HUES64 (cell line): ENCODE results near the gene RASGEF1B.

Source experiments
- H3K27ac ChIP-seq: 2 replicates; pipeline ENCODE4 v1.7.0; 2013; ENCODE audit warnings: low read depth, low read length, inconsistent platforms
- H3K27me3 ChIP-seq: 2 replicates; pipeline ENCODE4 v1.6.1; 2013; ENCODE audit warnings: mild to moderate bottlenecking, low read length; ENCODE audit not compliant: insufficient read depth
- H3K36me3 ChIP-seq: 2 replicates; pipeline ENCODE4 v1.6.1; 2013; ENCODE audit warnings: mild to moderate bottlenecking, low read length; ENCODE audit not compliant: insufficient read depth
- H3K4me1 ChIP-seq: 2 replicates; pipeline ENCODE4 v1.6.1; 2013; ENCODE audit warnings: mild to moderate bottlenecking, low read length, moderate library complexity; ENCODE audit not compliant: insufficient read depth
- H3K4me3 ChIP-seq: 2 replicates; pipeline ENCODE4 v1.5.1; 2013; ENCODE audit warnings: mild to moderate bottlenecking, low read length, moderate library complexity
- H3K9ac ChIP-seq: 2 replicates; pipeline ENCODE4 v1.6.1; 2013; ENCODE audit warnings: mild to moderate bottlenecking, low read depth, low read length
- H3K9me3 ChIP-seq: 2 replicates; pipeline ENCODE4 v1.6.1; 2013; ENCODE audit warnings: low read depth, low read length; ENCODE audit not compliant: insufficient read depth
- WGBS: fragments of 150-250, 120-280 bp; methylation state at CpG from one replicate; pipeline ENCODE4 v1.1.7; 2013; ENCODE audit warnings: missing lambda C conversion rate; 5-methylcytosine and 5-hydroxymethylcytosine counted together

RASGEF1B gene

GRCh38 chr4:81447566-81448229 lies 24.0 kb downstream of the RASGEF1B start:
- no peak overlapping the region for H3K4me3 ChIP-seq
- H3K9me3 ChIP-seq, result no peaks in the 10 kb centered on the region
- no peaks in the 10 kb centered on the region for H3K27me3 ChIP-seq
- H3K9ac ChIP-seq, result no peak overlapping the region
- H3K27ac ChIP-seq, result no peak overlapping the region
- H3K4me1 ChIP-seq, result peaks cover 10% of the 10 kb centered on the region
- 89% methylated on average over 10 of the region's 10 CpGs for WGBS
- H3K36me3 ChIP-seq, result peaks cover 13% of the 10 kb centered on the region; the same call in 1 of the 2 replicates

GRCh38 chr4:81446634-81447033 lies 25.1 kb downstream of the RASGEF1B start:
- H3K4me1 ChIP-seq, result peaks cover 7% of the 10 kb centered on the region; the same call in 1 of the 2 replicates
- no peak overlapping the region for H3K4me3 ChIP-seq
- WGBS, result 100% methylated on average over 1 of the region's 1 CpG
- H3K9me3 ChIP-seq, result no peaks in the 10 kb centered on the region
- no peak overlapping the region; the same call in 1 of the 2 replicates for H3K27ac ChIP-seq
- no peaks in the 10 kb centered on the region for H3K27me3 ChIP-seq
- H3K36me3 ChIP-seq, result peaks cover 17% of the 10 kb centered on the region; the same call in 1 of the 2 replicates
- no peak overlapping the region for H3K9ac ChIP-seq

- 94% methylated on average over 5 of the region's 5 CpGs for WGBS
- H3K27ac ChIP-seq, result no peak overlapping the region
- H3K4me3 ChIP-seq, result no peak overlapping the region
- H3K27me3 ChIP-seq, result no peaks in the 10 kb centered on the region
- no peaks in the 10 kb centered on the region for H3K9me3 ChIP-seq
- no peak overlapping the region for H3K9ac ChIP-seq
- H3K4me1 ChIP-seq, result peaks cover 7% of the 10 kb centered on the region; the same call in 1 of the 2 replicates
- H3K36me3 ChIP-seq, result peaks cover 21% of the 10 kb centered on the region; the same call in 1 of the 2 replicates
Measured at GRCh38 chr4:81445196-81445595, 26.5 kb downstream of the RASGEF1B start.

GRCh38 chr4:81442484-81443085 lies 29.1 kb downstream of the RASGEF1B start:
- H3K9me3 ChIP-seq, result no peaks in the 10 kb centered on the region
- no peak overlapping the region for H3K9ac ChIP-seq
- H3K27ac ChIP-seq, result no peak overlapping the region
- H3K27me3 ChIP-seq, result no peaks in the 10 kb centered on the region
- H3K4me3 ChIP-seq, result no peak overlapping the region
- H3K4me1 ChIP-seq, result peaks cover 7% of the 10 kb centered on the region; the same call in 1 of the 2 replicates
- 93% methylated on average over 4 of the region's 4 CpGs for WGBS
- H3K36me3 ChIP-seq, result peaks cover 28% of the 10 kb centered on the region

- H3K36me3 ChIP-seq, result peaks cover 28% of the 10 kb centered on the region
- no peak overlapping the region for H3K4me3 ChIP-seq
- H3K27ac ChIP-seq, result no peak overlapping the region
- H3K4me1 ChIP-seq, result no peaks in the 10 kb centered on the region
- H3K27me3 ChIP-seq, result no peaks in the 10 kb centered on the region
- H3K9ac ChIP-seq, result no peak overlapping the region
- WGBS, result 98% methylated on average over 4 of the region's 4 CpGs
- no peaks in the 10 kb centered on the region for H3K9me3 ChIP-seq
Measured at GRCh38 chr4:81440949-81441348, 30.8 kb downstream of the RASGEF1B start.

GRCh38 chr4:81436941-81437574 lies 34.6 kb downstream of the RASGEF1B start:
- H3K27me3 ChIP-seq, result no peaks in the 10 kb centered on the region
- H3K27ac ChIP-seq, result no peak overlapping the region
- H3K4me1 ChIP-seq, result no peaks in the 10 kb centered on the region
- peaks cover 29% of the 10 kb centered on the region for H3K36me3 ChIP-seq
- no peaks in the 10 kb centered on the region for H3K9me3 ChIP-seq
- H3K4me3 ChIP-seq, result no peak overlapping the region
- 95% methylated on average over 2 of the region's 2 CpGs for WGBS
- H3K9ac ChIP-seq, result no peak overlapping the region

GRCh38 chr4:81436096-81436495 lies 35.6 kb downstream of the RASGEF1B start:
- Histone ChIP-seq H3K27ac (no peak overlapping the region), H3K4me3 (no peak overlapping the region), H3K9me3 (no peaks in the 10 kb centered on the region), H3K9ac (no peak overlapping the region), H3K27me3 (no peaks in the 10 kb centered on the region), H3K36me3 (peaks cover 35% of the 10 kb centered on the region), H3K4me1 (no peaks in the 10 kb centered on the region)

- no peak overlapping the region for H3K27ac ChIP-seq
- 96% methylated on average over 3 of the region's 4 CpGs for WGBS
- no peak overlapping the region for H3K9ac ChIP-seq
- no peaks in the 10 kb centered on the region for H3K27me3 ChIP-seq
- no peaks in the 10 kb centered on the region for H3K9me3 ChIP-seq
- peaks cover 23% of the 10 kb centered on the region for H3K36me3 ChIP-seq
- no peak overlapping the region for H3K4me3 ChIP-seq
- H3K4me1 ChIP-seq, result peaks cover 4% of the 10 kb centered on the region
Measured at GRCh38 chr4:81432825-81433224, 38.9 kb downstream of the RASGEF1B start.

- 89% methylated on average over 1 of the region's 1 CpG for whole genome bisulfite sequencing
- H3K36me3 ChIP-seq, result peaks cover 23% of the 10 kb centered on the region
Measured at GRCh38 chr4:81431971-81432370, 39.7 kb downstream of the RASGEF1B start.

GRCh38 chr4:81429607-81430006 lies 42.1 kb downstream of the RASGEF1B start:
- WGBS, result 97% methylated on average over 25 of the region's 25 CpGs
- H3K9me3 ChIP-seq, result no peaks in the 10 kb centered on the region
- H3K9ac ChIP-seq, result no peak overlapping the region
- H3K4me3 ChIP-seq, result no peak overlapping the region
- H3K36me3 ChIP-seq, result peaks cover 23% of the 10 kb centered on the region
- H3K4me1 ChIP-seq, result peaks cover 34% of the 10 kb centered on the region
- H3K27ac ChIP-seq, result no peak overlapping the region
- no peaks in the 10 kb centered on the region for H3K27me3 ChIP-seq

More at GRCh38 chr4:81431971-81432370, 39.7 kb downstream of the RASGEF1B start:
- H3K27me3 ChIP-seq, result no peaks in the 10 kb centered on the region
- H3K4me3 ChIP-seq, result no peak overlapping the region
- H3K9ac ChIP-seq, result no peak overlapping the region
- H3K27ac ChIP-seq, result no peak overlapping the region
- H3K9me3 ChIP-seq, result no peaks in the 10 kb centered on the region
- H3K4me1 ChIP-seq, result peaks cover 12% of the 10 kb centered on the region

GRCh38 chr4:81429031-81429430 lies 42.7 kb downstream of the RASGEF1B start:
- H3K27me3 ChIP-seq, result no peaks in the 10 kb centered on the region
- no peaks in the 10 kb centered on the region for H3K9me3 ChIP-seq
- no peak overlapping the region for H3K9ac ChIP-seq
- peaks cover 20% of the 10 kb centered on the region for H3K36me3 ChIP-seq
- WGBS, result 94% methylated on average over 6 of the region's 6 CpGs
- H3K4me1 ChIP-seq, result peaks cover 40% of the 10 kb centered on the region
- no peak overlapping the region for H3K4me3 ChIP-seq
- no peak overlapping the region for H3K27ac ChIP-seq
